Mononuclear cell (primary cell): ENCODE data around the gene LDHB. TPM values are rescaled to one million over a fixed set of nuclear protein-coding genes. Genes with fewer than 3 reads are reported as not detected.
"Not testable (repeated sequence)": the region's sequence is repeated elsewhere in the genome, so short reads cannot be mapped to it uniquely, and the experiment has no call there.

Experiments used
- H3K27me3 ChIP-seq: 2 replicates; pipeline ENCODE4 v1.6.0; 2011; ENCODE audit warnings: low read length, control low read depth; ENCODE audit not compliant: insufficient read depth
- H3K4me1 ChIP-seq: 2 replicates; pipeline ENCODE4 v1.5.1; 2011; ENCODE audit warnings: mild to moderate bottlenecking, low read length, control low read depth; ENCODE audit not compliant: insufficient read depth
- H3K4me3 ChIP-seq: 2 replicates; pipeline ENCODE4 v1.5.1; 2011; ENCODE audit warnings: mild to moderate bottlenecking, low read length, moderate library complexity
- H3K9me3 ChIP-seq: 2 replicates; pipeline ENCODE4 v1.5.1; 2011; ENCODE audit warnings: low read depth, mild to moderate bottlenecking, control low read depth, low read length
- total RNA-seq: library from RNA; depleted of rRNA; stranded (reverse); fragments of >200 nt; gene quantifications from one replicate; pipeline ENCODE4 v1.2.3, GENCODE V29; 2012

LDHB gene
- total RNA-seq, 1 donor = 571 TPM

DNA sequence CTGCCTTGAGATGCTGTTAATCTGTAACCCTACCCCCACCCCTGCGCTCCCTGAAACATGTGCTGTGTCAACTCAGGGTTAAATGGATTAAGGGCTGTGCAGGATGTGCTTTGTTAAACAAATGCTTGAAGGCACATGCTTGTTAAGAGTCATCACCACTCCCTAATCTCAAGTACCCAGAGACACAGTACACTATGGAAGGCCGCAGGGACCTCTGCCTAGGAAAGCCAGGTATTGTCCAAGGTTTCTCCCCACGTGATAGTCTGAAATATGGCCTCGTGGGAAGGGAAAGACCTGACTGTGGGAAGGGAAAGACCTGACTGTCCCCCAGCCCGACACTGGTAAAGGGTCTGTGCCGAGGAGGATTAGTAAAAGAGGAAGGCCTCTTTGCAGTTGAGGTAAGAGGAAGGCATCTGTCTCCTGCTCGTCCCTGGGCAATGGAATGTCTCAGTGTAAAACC, 12.6 kb downstream of the LDHB start:
- not testable (repeated sequence) for H3K27me3 ChIP-seq, H3K9me3 ChIP-seq, H3K4me3 ChIP-seq, H3K4me1 ChIP-seq

DNA sequence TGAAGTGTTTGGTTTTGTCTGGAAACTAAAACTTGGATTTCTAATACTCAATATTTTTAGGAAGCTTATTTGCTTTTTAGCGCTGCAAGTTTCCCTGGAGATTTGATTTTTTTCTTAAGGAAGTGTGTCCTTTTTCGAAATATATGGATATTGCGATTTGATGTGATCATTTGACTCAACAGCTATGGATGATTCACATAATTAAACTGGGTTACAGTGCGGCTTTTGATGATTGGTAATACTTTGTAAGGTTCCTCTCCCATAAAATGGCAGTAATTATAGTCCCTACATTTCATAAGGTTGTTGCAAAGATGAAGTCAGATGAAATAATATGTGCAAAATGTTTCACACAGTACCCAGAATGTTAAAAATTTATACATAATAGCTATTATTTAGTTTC, 13.1 kb downstream of the LDHB start:
- H3K4me3 ChIP-seq = no peak overlapping the region
- H3K9me3 ChIP-seq = no peaks in the 10 kb centered on the region
- H3K27me3 ChIP-seq = no peaks in the 10 kb centered on the region
- H3K4me1 ChIP-seq = peaks cover 4% of the 10 kb centered on the region

DNA sequence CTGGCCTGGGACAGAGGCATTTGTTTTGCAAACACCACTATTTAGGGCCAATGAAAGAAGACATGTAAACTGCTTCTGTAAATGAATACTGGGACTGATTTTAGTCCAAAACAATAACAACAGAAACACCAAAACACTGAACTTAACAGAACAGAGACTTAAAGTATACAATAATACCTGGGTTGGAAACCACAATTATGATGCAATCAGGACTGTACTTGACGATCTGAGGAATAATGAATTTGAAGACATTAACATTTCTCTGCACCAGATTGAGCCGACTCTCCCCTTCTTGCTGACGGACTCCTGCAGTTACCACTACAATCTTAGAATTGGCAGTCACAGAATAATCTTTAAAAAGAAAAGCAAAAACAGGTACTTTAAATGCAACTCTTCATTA, 13.9 kb downstream of the LDHB start:
- no peaks in the 10 kb centered on the region for H3K27me3 ChIP-seq
- no peaks in the 10 kb centered on the region for H3K9me3 ChIP-seq
- no peak overlapping the region for H3K4me3 ChIP-seq
- H3K4me1 ChIP-seq = peaks cover 4% of the 10 kb centered on the region

DNA sequence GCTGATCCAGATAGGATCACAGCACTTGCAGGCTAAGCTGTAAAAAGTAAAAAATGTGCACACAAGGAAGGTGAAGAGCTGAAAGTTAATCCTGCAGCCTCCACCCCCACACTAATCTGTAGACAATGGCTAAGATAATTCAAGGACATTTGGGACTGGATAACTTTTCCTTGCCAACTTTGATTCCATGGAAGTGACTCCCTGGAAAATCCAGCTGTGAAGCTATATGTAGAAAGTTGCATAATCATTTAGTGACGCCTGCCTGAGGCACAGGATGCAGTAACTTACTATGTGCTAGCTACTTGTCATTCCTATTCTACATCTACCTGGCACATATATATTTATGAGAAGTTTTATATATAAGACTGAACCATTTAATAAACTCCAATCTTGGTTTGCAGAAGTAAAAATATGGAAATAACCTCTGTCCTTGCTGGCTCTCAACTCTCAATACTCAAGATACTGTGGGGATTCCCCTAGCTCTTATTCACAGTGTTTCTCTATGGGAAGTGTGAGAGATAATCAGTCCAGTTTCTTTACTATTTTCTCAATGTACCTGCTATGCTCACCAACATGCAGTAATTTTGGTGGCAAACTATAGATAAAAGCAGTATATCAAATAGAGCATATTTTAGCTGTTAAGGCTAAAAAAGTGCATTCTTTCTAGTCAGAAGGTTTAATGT, 14.8 kb downstream of the LDHB start:
- Histone ChIP-seq H3K9me3 (no peaks in the 10 kb centered on the region), H3K4me3 (no peak overlapping the region), H3K27me3 (no peaks in the 10 kb centered on the region), H3K4me1 (peaks cover 4% of the 10 kb centered on the region)

DNA sequence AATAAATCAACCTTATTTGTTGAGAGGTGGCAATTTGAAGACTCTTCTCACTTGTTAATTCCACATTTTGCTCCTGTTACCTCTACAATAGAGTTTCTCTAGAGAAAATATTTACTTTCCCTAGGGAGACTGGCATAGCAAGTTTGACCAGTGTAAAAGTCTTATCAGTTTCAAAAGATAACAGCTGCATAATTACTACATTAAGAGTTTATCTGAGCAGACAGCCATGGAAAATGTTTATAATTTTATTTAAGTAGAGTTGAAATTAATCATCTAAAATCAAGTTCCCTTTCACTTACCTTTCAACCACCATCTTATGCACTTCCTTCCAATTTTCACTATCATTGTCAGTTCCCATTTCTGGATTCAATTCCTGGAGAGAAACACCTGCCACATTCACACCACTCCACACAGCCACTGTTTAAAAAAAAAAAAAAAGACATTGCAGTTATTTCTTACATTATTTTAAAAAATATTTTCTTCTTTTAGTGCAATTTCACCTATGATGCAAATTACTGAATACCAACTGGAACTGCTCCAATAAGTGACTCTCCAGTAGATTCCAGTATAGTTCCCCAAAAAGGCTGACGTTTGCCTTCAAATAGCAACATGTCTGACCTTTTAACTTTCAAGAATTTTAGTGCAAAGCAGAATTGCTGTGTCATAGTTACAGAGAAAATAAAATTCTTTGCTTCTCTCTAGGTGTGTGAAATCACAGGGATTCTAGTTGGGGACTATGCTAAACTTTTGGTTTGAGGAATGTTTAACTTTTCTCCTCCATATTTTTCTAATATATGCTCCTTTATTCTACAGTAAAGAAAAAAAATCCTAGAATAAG, 19.4 kb downstream of the LDHB start:
- Histone ChIP-seq H3K27me3 (no peaks in the 10 kb centered on the region), H3K4me3 (no peak overlapping the region), H3K9me3 (no peaks in the 10 kb centered on the region), H3K4me1 (peaks cover 4% of the 10 kb centered on the region)

DNA sequence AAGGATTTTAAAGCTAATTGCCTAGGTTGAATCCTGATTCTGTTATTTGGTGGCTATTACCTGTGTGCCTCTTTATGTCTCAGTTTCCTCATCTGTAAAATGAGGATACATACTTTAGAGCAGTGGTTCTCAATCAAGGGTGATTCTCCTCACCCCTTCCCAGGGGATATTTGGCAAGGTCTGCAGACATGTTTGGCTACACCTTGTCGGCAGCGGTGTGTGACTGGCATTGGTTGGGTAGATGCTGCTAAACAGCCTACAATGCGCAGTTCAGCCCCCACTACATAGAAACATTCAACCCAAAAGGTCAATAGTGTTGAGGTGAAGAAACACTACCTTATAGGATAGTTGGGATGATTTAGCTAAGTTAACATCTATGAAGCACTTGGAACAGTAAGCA, 23.4 kb downstream of the LDHB start:
- Histone ChIP-seq H3K9me3 (no peaks in the 10 kb centered on the region), H3K4me1 (no peaks in the 10 kb centered on the region), H3K27me3 (no peaks in the 10 kb centered on the region), H3K4me3 (no peak overlapping the region)

DNA sequence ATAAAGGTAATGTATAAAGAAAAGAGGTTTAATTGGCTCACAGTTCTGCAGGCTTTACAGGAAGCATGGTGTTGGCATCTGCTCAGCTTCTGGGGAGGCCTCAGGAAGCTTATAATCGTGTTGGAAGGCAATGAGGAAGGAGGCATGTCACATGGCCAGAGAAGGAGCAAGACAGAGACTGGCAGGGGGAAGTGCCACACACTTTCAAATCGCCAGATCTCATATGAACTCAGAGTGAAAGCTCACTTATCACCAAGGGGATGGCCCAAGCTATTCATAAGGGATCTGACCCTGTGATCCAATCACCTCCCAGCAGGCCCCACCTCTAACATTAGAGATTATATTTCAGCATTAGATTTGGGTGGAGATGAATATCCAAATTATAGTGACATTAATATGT, 26.3 kb downstream of the LDHB start:
- H3K27me3 ChIP-seq = no peaks in the 10 kb centered on the region
- no peaks in the 10 kb centered on the region for H3K4me1 ChIP-seq
- H3K9me3 ChIP-seq = no peaks in the 10 kb centered on the region
- H3K4me3 ChIP-seq = no peak overlapping the region

DNA sequence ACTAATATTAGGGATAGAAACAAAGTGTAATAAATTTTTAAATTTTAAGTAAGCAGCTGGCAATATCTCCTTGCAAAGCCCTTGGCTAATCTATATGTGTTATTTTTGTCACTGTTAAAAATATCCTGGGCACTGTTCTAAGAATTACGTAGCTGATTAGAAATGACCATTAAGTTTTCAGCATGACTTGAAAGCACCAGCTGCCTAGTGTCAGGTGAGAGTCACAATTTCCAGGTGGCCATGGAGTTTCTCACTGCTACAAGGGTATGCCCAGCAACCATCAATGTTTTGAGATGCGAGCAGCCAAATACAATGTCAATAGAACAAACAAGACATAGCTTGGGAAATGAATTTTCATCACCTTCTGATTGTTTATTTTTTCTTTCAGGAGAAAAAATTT, 29.7 kb downstream of the LDHB start:
- H3K4me1 ChIP-seq = no peaks in the 10 kb centered on the region
- no peak overlapping the region for H3K4me3 ChIP-seq
- H3K27me3 ChIP-seq = no peaks in the 10 kb centered on the region
- no peaks in the 10 kb centered on the region for H3K9me3 ChIP-seq

DNA sequence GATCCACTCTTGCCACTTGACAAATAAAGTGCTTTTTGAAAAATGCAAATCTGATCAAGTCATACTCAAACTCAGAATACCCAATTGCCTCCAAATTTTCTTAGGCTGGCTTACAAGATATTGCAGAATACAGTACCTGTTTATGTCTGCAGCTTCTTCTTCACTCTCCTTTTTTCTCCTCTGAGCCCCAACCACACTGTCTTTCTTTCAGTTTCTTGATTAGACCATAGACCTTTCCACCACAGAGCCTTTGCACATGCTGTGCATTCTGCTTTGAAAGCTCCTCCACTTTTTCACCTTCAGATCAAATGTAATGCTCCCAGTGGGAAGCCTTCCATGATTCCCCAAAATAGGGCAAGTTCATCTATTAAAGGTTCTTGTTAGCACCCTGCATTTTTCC, 39.1 kb downstream of the LDHB start:
- peaks cover 25% of the 10 kb centered on the region for H3K4me1 ChIP-seq
- no peaks in the 10 kb centered on the region for H3K27me3 ChIP-seq
- H3K4me3 ChIP-seq = no peak overlapping the region

DNA sequence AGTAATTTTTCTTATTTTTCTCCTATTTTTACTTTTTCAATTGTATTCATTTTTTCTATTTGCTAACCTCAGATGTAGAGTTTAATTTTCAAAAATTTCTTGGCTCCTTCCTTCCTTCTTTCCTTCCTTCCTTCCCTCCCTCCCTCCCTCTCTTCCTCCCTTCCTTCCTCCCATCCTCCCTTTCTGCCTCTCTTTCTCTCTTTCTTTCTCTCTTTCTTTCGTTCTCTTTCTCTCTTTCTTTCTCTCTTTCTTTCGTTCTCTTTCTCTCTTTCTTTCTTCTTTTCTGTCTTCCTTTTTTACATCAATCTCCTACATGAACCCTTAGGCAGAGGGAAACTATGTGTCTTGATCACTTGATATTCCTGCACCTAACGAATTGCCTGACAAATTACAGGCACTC, 40.6 kb downstream of the LDHB start:
- no peaks in the 10 kb centered on the region for H3K27me3 ChIP-seq
- H3K4me1 ChIP-seq = peaks cover 27% of the 10 kb centered on the region
- H3K9me3 ChIP-seq = no peaks in the 10 kb centered on the region
- no peak overlapping the region for H3K4me3 ChIP-seq

More for the DNA sequence above, 39.1 kb downstream of the LDHB start:
- H3K9me3 ChIP-seq = no peaks in the 10 kb centered on the region

DNA sequence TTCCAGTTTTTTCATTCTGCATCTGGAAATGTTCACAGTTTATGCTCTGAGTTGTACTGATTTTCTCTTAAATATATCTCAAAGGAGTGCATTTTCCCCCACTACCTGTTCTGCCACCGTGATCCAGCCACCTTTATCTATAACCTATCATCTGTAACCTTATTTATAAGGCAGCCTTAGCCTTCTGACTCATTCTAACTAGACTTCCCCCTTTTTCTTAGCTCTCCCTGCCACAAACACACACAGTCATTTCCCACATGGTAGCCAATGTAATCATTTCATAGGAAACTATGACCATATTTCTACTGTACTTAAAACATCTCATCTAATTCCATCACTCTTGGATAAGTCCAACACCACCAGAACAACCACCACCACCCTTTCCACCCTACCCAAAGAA, 42.2 kb downstream of the LDHB start:
- no peaks in the 10 kb centered on the region for H3K27me3 ChIP-seq
- peaks cover 27% of the 10 kb centered on the region for H3K4me1 ChIP-seq
- H3K9me3 ChIP-seq = no peaks in the 10 kb centered on the region
- H3K4me3 ChIP-seq = no peak overlapping the region

DNA sequence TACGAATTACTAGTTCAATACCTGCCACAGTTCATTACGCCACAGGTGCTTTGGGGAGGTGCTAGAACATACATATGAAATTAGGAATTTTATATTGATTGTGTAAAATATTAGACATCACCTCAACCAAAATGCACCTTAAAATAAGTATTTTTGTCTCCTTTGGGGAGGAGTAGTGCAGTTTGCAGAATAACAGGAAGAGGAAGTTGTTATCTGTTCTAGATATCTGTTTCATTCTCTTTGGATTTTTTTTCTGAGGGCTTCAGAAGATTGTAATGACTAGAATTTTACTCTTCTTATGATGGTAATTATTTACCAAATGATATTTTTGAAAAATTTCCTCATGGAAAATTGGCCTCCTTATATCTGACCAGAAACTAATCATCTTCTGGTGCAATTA, 43.1 kb downstream of the LDHB start:
- H3K4me3 ChIP-seq = no peak overlapping the region

DNA sequence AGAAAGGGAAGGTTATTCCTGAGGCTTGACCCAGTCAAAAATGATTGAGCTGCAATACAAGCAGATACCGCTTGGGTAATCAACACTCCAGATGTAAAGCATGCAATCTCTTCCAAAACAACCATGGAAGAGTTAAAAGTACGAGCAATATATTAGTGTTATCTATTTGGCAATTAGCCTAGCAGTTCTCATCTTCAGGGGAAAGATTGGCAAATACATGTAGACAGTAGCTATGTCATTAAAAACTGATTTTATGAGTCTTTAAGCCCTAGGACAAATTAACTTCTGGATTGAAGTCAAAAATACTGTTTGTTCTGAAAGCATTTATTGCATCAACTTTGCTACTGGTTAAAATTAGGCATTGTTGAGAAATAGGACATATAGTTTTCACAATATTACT, 43.7 kb downstream of the LDHB start:
- no peak overlapping the region for H3K4me3 ChIP-seq
- H3K27me3 ChIP-seq = no peaks in the 10 kb centered on the region
- peaks cover 27% of the 10 kb centered on the region for H3K4me1 ChIP-seq
- H3K9me3 ChIP-seq = no peaks in the 10 kb centered on the region

More for the DNA sequence above, 43.1 kb downstream of the LDHB start:
- no peaks in the 10 kb centered on the region for H3K9me3 ChIP-seq
- peaks cover 27% of the 10 kb centered on the region for H3K4me1 ChIP-seq
- no peaks in the 10 kb centered on the region for H3K27me3 ChIP-seq

DNA sequence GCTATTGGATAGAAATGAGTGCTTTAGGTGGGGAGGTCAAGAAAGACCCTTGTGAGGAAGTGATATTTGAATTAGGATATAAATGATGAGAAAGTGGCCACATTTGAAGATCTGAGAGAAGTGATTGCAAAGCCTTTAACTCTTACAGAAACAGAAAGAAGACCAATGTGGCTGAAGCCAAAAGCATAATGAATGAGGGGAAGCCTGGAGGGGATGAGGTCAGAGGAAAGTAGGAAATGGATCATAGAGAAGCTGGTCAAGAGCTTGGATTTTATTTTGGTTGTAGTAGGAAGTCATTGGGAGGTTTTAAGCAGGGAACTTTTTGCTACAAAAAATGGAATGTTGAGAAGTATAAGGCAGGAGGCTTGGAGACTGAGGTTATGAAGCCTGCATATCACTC, 49.4 kb downstream of the LDHB start:
- H3K4me1 ChIP-seq = peaks cover 4% of the 10 kb centered on the region
- no peaks in the 10 kb centered on the region for H3K27me3 ChIP-seq
- no peaks in the 10 kb centered on the region for H3K9me3 ChIP-seq
- H3K4me3 ChIP-seq = no peak overlapping the region

DNA sequence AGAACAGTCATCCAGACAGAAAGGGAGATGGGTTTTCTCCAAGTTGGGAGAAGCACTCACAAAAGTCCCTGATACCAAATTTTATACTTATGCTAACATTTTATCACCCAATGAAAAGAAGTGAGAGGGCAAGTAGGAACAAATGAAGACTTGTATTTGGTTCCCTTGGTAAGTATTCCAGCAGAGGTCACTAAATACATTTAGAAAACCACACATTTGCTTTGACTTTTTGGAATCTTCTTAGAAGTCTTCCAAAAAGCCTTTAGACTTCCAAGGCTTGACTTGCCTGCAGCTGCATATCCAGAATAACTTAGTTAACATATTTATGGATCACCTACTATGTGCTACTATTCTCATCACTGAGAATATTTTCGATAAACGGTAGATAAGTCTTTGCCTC, 49.9 kb downstream of the LDHB start:
- no peaks in the 10 kb centered on the region for H3K9me3 ChIP-seq
- peaks cover 4% of the 10 kb centered on the region for H3K4me1 ChIP-seq
- H3K4me3 ChIP-seq = no peak overlapping the region
- no peaks in the 10 kb centered on the region for H3K27me3 ChIP-seq

DNA sequence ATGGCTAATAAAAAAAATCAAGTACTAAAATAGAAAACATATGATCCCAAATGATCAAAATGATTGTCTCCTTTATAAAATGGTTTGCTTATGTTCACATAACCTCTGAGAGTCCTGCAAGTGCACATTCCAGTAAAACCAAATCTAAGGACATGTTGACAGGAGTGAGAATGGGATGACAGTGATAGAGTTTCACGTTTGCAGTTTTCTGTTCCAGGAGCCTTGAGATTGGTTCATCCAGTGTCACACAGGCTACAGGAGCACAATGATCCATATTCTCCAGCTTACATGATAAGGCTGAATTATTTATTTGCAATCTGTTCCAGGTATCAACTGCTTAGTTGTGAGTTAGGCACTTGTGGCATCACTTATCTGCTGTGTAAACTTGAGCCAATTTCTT, 51.5 kb downstream of the LDHB start:
- no peaks in the 10 kb centered on the region for H3K27me3 ChIP-seq
- H3K4me3 ChIP-seq = no peak overlapping the region

More for the DNA sequence above, 51.5 kb downstream of the LDHB start:
- Histone ChIP-seq H3K4me1 (peaks cover 4% of the 10 kb centered on the region), H3K9me3 (no peaks in the 10 kb centered on the region)
